ENCODE measurements around the gene NUP210L.
A peak's percentile ranks its signal among the peaks of the same experiment; 100 is the strongest.

The NUP210L gene

GRCh38 chr1:153962088-153963029 lies 192.5 kb downstream of the NUP210L start:
- no peak for DNase-seq

GRCh38 chr1:153961421-153961820 lies 193.5 kb downstream of the NUP210L start:
- DNase-seq = no peak

GRCh38 chr1:153960206-153960605 lies 194.7 kb downstream of the NUP210L start:
- no peak for DNase-seq

- DNase-seq = no peak
Observed at GRCh38 chr1:153959454-153959853, 195.4 kb downstream of the NUP210L start.

- no peak for DNase-seq
Observed at GRCh38 chr1:153958961-153959260, 196.0 kb downstream of the NUP210L start.

GRCh38 chr1:153958111-153958960 lies 196.5 kb downstream of the NUP210L start, which contains the start of gene CRTC2:
TSS of gene CRTC2 (minus strand) at chr1:153958612. CDS start at chr1:153958497, 115 bp downstream.
- peak; percentile 98 for DNase-seq

- peak; percentile 62 for DNase-seq
Observed at GRCh38 chr1:153957744-153958110, 197.1 kb downstream of the NUP210L start.

GRCh38 chr1:153956997-153957715 lies 197.7 kb downstream of the NUP210L start:
- no peak for DNase-seq

GRCh38 chr1:153954826-153955225 lies 200.0 kb downstream of the NUP210L start:
- DNase-seq = no peak

- no peak for DNase-seq
Observed at GRCh38 chr1:153953859-153954365, 201.0 kb downstream of the NUP210L start.

- DNase-seq = no peak
Observed at GRCh38 chr1:153951801-153952200, 203.1 kb downstream of the NUP210L start.

GRCh38 chr1:153951183-153951582 lies 203.7 kb downstream of the NUP210L start:
- no peak for DNase-seq

- peak; percentile 83 for DNase-seq
Observed at GRCh38 chr1:153946622-153947241, 208.1 kb downstream of the NUP210L start, which contains the start of gene DENND4B. TSS of gene DENND4B (minus strand) at chr1:153946718. CDS start at chr1:153944374, 2,344 bp downstream.

GRCh38 chr1:153945795-153946621 lies 208.9 kb downstream of the NUP210L start:
- DNase-seq = peak; percentile 86

- DNase-seq = peak; percentile 86
Observed at GRCh38 chr1:153945131-153945794, 209.6 kb downstream of the NUP210L start.

- no peak for DNase-seq
Observed at GRCh38 chr1:153944827-153945117, 210.1 kb downstream of the NUP210L start.

GRCh38 chr1:153944005-153944826 lies 210.7 kb downstream of the NUP210L start:
- peak; percentile 36 for DNase-seq

GRCh38 chr1:153942766-153943549 lies 211.9 kb downstream of the NUP210L start:
- DNase-seq = no peak
